ENCODE data around the gene BBOF1.
A peak's percentile ranks its signal among the peaks of the same experiment; 100 is the strongest.

BBOF1 gene

DNA sequence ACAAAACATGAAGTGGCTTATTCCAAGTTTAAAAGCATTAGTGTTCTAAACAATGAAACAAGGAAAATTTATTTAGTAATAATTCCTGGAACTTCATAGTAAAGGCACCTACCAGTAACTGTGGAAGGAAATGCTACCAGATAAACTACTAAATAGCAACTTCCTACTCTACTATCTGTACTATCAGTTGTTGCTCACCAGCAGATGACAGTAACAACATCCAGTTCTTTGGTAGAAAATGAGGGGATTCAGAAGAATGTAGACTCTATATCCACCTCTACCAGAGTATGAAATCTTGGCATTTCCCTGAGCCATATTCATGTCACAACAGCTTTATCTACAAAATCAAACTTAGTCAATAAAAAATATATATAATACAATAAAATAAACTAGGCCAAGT is 3.2 kb upstream of the BBOF1 start:
- TF ChIP-seq, protein P1, sequence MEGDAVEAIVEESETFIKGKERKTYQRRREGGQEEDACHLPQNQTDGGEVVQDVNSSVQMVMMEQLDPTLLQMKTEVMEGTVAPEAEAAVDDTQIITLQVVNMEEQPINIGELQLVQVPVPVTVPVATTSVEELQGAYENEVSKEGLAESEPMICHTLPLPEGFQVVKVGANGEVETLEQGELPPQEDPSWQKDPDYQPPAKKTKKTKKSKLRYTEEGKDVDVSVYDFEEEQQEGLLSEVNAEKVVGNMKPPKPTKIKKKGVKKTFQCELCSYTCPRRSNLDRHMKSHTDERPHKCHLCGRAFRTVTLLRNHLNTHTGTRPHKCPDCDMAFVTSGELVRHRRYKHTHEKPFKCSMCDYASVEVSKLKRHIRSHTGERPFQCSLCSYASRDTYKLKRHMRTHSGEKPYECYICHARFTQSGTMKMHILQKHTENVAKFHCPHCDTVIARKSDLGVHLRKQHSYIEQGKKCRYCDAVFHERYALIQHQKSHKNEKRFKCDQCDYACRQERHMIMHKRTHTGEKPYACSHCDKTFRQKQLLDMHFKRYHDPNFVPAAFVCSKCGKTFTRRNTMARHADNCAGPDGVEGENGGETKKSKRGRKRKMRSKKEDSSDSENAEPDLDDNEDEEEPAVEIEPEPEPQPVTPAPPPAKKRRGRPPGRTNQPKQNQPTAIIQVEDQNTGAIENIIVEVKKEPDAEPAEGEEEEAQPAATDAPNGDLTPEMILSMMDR (conservative IDR thresholded peaks at IDR 0.05): no peak
- TF ChIP-seq ZFX (IDR thresholded peaks at IDR 0.05): no peak
- H3K27ac ChIP-seq: peak overlapping the region; percentile 43

DNA sequence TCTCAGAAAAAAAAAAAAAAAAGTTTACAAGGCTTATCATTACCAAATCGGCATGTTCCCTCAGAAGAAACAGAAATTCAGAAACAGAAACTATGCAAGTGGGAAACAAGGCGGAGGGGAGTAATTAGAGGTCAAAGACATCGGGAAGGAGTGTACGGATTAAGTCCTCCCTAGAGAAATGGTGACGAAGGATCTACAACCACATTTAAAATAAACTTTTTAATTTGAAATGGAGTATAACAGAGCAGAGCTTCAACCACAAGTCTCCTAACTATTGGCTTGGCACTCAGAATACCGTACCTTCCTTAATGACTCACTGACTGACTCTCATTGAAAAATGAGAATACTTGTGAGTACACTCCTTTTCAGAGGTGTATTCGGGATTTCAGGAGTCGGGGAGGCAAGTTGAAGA is 969 bp upstream of the BBOF1 start:
- TF ChIP-seq, protein P1 (conservative IDR thresholded peaks at IDR 0.05): no peak
- no peak for TF ChIP-seq ZFX (IDR thresholded peaks at IDR 0.05)
- peak overlapping the region; percentile 96 for H3K27ac ChIP-seq

DNA sequence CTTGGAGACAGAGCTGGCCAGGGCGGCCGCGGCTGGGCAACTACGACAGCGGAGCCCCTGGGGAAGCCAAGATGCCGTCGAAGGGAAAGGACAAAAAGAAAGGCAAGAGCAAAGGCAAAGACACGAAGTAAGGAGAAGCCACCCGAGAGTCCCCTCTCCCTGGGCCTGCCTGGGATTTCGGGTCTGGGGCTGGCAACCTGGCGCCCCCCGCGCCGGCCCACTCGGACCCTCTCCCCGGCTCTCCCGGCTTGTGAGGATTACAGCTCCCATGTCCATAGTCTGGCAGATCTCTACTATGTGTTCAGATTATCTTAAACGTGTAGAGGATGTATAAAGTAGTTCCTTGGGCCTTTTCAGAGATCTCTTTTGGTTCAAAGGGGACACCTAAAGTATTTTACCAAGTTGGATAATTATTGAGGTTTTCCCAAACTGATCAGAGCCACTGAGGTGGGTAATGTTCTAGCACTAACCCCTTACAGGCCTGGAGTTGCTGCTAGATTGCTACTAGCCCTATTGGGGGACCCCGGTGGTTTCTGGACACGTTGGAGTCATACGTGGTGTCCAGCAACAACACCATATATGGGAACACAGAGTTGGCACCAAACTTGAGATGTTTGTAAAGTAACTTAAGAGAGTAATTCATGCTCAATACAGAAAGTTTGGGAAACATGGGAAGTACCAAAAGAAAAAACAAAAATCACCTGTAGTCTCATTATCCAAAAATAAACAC is 424 bp downstream of the BBOF1 start:
- TF ChIP-seq, protein P1 (conservative IDR thresholded peaks at IDR 0.05): no peak
- H3K27ac ChIP-seq: peak overlapping the region; percentile 96

DNA sequence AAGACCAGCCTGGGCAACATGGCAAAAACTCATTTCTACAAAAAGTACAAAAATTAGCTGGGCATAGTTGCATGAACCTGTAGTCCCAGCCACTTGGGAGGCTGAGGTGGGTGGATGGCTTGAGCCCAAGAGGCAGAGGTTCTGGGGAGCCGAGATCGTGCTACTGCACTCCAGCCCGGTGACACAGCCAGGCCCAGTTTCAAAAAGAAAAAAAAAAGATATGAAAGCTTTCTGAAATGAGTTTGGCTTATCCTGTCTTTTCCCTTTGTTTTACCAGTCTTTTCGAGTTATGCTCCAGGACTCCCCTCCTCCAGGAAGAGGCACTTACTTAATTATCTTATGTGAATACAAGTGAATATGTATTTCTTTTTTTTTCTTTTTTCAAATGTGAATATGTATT is 3.2 kb downstream of the BBOF1 start:
- no peak overlapping the region for H3K27ac ChIP-seq
- TF ChIP-seq, protein P1 (conservative IDR thresholded peaks at IDR 0.05): no peak
- TF ChIP-seq ZFX (IDR thresholded peaks at IDR 0.05): no peak

DNA sequence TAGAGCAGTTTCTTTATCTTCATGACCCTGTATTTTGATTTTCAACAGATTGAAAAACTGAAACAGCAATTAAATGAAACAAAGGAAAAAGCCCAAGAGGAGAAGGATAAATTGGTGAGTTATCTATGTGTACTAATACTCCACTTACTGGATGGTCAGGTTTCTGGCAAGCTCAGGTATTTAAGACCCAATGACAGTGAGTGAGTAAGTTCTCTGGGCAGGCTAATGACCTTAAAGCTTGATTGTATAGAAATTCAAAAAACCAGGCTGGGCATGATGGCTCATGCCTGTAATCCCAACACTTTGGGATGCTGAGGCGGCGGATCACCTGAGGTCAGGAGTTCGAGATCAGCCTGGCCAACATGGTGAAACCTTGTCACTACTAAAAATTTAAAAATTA is 10.0 kb downstream of the BBOF1 start:
- no peak overlapping the region for H3K27ac ChIP-seq
- TF ChIP-seq, protein P1 (conservative IDR thresholded peaks at IDR 0.05): no peak
- TF ChIP-seq ZFX (IDR thresholded peaks at IDR 0.05): no peak

DNA sequence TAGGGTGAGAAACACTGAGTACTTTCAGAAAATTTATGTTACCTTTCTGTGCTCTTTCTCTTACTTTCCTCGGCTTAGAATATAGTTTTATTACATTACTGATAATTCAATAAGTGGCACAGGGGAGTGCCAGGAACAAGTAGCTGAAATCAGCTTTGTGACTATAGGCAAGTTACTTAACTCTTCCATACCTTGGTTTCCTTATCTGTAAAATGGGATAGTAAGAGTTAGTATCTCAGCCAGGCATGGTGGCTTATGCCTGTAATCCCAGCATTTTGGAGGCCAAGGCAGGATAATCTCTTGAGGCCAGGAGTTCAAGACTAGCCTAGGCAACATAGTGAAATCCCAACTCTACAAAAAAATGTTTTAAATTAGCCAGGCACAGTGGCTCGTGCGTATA is 15.4 kb downstream of the BBOF1 start:
- H3K27ac ChIP-seq: no peak overlapping the region
- TF ChIP-seq ZFX (IDR thresholded peaks at IDR 0.05): no peak
- TF ChIP-seq, protein P1 (conservative IDR thresholded peaks at IDR 0.05): no peak

DNA sequence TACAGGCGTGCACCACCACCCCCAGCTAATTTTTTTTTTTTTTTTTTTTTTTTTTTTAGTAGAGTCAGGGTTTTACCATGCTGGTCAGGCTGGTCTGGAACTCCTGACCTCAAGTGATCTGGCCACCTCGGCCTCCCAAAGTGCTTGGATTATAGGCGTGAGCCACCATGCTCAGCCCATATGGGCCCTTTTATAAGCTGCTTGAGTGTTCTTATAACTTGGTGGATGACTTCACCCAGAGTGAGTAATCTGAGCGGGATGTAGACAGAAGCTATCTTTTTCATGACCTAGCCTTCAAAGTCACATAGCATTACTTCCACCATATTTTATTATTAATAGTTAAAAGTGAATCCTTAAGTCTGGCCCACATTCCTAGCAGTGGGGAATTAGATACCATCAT is 16.4 kb downstream of the BBOF1 start:
- TF ChIP-seq, protein P1 (conservative IDR thresholded peaks at IDR 0.05): no peak
- TF ChIP-seq ZFX (IDR thresholded peaks at IDR 0.05): no peak
- no peak overlapping the region for H3K27ac ChIP-seq
